ENCODE measurements around the gene GPR171.

Gene GPR171

GRCh38 chr3:151191095-151191494, 11.9 kb downstream of the GPR171 start:
- ChIA-PET CTCF (interaction anchor here (1.6 to 2.8 kb wide), 2 partner anchors 23 to 37 kb away, joined by 7 to 8 read pairs; no protein-coding TSS in a partner anchor), POLR2A (no interaction called here)
- H3K4me3 ChIP-seq (ENCODE audit: low read depth, low read length): no peak overlapping the region

GRCh38 chr3:151183265-151183671, 19.7 kb downstream of the GPR171 start:
- TF ChIP-seq CTCF (IDR thresholded peaks at IDR 0.05; ENCODE audit: insufficient read depth, low read length, missing control alignments): no peak
- H3K4me3 ChIP-seq (ENCODE audit: low read depth, low read length): no peak overlapping the region
- ChIA-PET CTCF (interaction anchor here (1.0 to 1.3 kb wide), 2 partner anchors 15 kb away, joined by 4 read pairs; no protein-coding TSS in a partner anchor), POLR2A (no interaction called here)
- no peak for DNase-seq (ENCODE audit: low read depth, low spot score)

More at GRCh38 chr3:151191095-151191494, 11.9 kb downstream of the GPR171 start:
- TF ChIP-seq CTCF (IDR thresholded peaks at IDR 0.05; ENCODE audit: insufficient read depth, low read length, missing control alignments): no peak
- DNase-seq (ENCODE audit: low read depth, low spot score): no peak

- TF ChIP-seq CTCF (IDR thresholded peaks at IDR 0.05; ENCODE audit: insufficient read depth, low read length, missing control alignments): no peak
- no peak overlapping the region for H3K4me3 ChIP-seq (ENCODE audit: low read depth, low read length)
- no peak for DNase-seq (ENCODE audit: low read depth, low spot score)
- POLR2A ChIA-PET: no interaction called here
- CTCF ChIA-PET: interaction anchor here (1.7 kb wide), 1 partner anchor 15 kb away, joined by 9 read pairs; no protein-coding TSS in a partner anchor
Measured at GRCh38 chr3:151182349-151183079, 20.5 kb downstream of the GPR171 start.

GRCh38 chr3:151178208-151178845, 24.7 kb downstream of the GPR171 start:
- CTCF ChIA-PET: interaction anchor here (1.2 to 1.6 kb wide), 3 partner anchors 10 to 50 kb away, joined by 3 to 14 read pairs (median 3); no protein-coding TSS in a partner anchor
- no peak for TF ChIP-seq CTCF (IDR thresholded peaks at IDR 0.05; ENCODE audit: insufficient read depth, low read length, missing control alignments)
- no peak for DNase-seq (ENCODE audit: low read depth, low spot score)
- no peak overlapping the region for H3K4me3 ChIP-seq (ENCODE audit: low read depth, low read length)
- POLR2A ChIA-PET: no interaction called here

- POLR2A ChIA-PET: no interaction called here
Measured at GRCh38 chr3:151175952-151176351, 27.1 kb downstream of the GPR171 start.

More at GRCh38 chr3:151175952-151176351, 27.1 kb downstream of the GPR171 start:
- H3K4me3 ChIP-seq (ENCODE audit: low read depth, low read length): no peak overlapping the region
- DNase-seq (ENCODE audit: low read depth, low spot score): no peak
- no peak for TF ChIP-seq CTCF (IDR thresholded peaks at IDR 0.05; ENCODE audit: insufficient read depth, low read length, missing control alignments)
- CTCF ChIA-PET: interaction anchor here (10.3 kb wide), 1 partner anchor 102 kb away, joined by 310 read pairs; the partner anchor contains the start of gene P2RY14

Measured in AG04449 (cell line).